ENCODE data around the gene KCTD13. TPM values are rescaled to one million over a fixed set of nuclear protein-coding genes. Genes with fewer than 3 reads are reported as not detected.

The KCTD13 gene
- total RNA-seq, 4 donors from 2014 or later, result 14.4 to 25.7 (median 18.8) TPM

- Histone ChIP-seq H3K27me3 (peaks cover 0 to 2% (median 0%) of the 10 kb centered on the region in 4 donors), H3K27ac (replicated peaks in 1 of 4) (no peak overlapping the region), H3K36me3 (peaks cover 0 to 8% (median 5%) of the 10 kb centered on the region in 4 donors), H3K9me3 (no peaks in the 10 kb centered on the region), H3K4me1 (no peaks in the 10 kb centered on the region), H3K4me3 (no peak overlapping the region)
- intact Hi-C loops (cut with DNase I), result no loop called here
- 84% methylated on average over 13 of the region's 23 CpGs for WGBS
- TF ChIP-seq CTCF (IDR thresholded peaks at IDR 0.05), result no peak
- no peak for TF ChIP-seq POLR2AphosphoS5 (IDR thresholded peaks at IDR 0.05)
- no peak for TF ChIP-seq EP300 (IDR thresholded peaks at IDR 0.05)
- no peak for TF ChIP-seq POLR2A (IDR thresholded peaks at IDR 0.05; ENCODE audit: low read depth)
- no peak for DNase-seq (ENCODE audit: extremely low spot score)
These were observed 19.3 kb downstream of the KCTD13 start for GRCh38 chr16:29906520-29907244.

GRCh38 chr16:29905668-29906067, 20.4 kb downstream of the KCTD13 start:
- TF ChIP-seq EP300 (IDR thresholded peaks at IDR 0.05) (no peak), POLR2AphosphoS5 (IDR thresholded peaks at IDR 0.05) (no peak), POLR2A (IDR thresholded peaks at IDR 0.05; ENCODE audit: low read depth) (no peak)
- intact Hi-C loops (cut with DNase I), result no loop called here
- Histone ChIP-seq H3K36me3 (peaks cover 0 to 8% (median 3%) of the 10 kb centered on the region in 4 donors), H3K27me3 (peaks cover 0 to 12% (median 0%) of the 10 kb centered on the region in 4 donors), H3K4me3 (no peak overlapping the region), H3K27ac (replicated peaks in 1 of 4) (no peak overlapping the region), H3K9me3 (no peaks in the 10 kb centered on the region), H3K4me1 (peaks cover under 1 to 6% (median 2%) of the 10 kb centered on the region in 4 donors)
- no peak for DNase-seq (ENCODE audit: extremely low spot score)
- 80% methylated on average over 13 of the region's 13 CpGs for WGBS

- intact Hi-C loops (cut with DNase I), result no loop called here
- 84% methylated on average over 7 of the region's 7 CpGs for WGBS
- no peak for DNase-seq (ENCODE audit: extremely low spot score)
- Histone ChIP-seq H3K4me3 (no peak overlapping the region), H3K27me3 (peaks cover 0 to 14% (median 0%) of the 10 kb centered on the region in 4 donors), H3K36me3 (peaks cover 0 to 8% (median 3%) of the 10 kb centered on the region in 4 donors), H3K9me3 (no peaks in the 10 kb centered on the region), H3K27ac (replicated peaks in 1 of 4) (no peak overlapping the region), H3K4me1 (peaks cover 6 to 13% (median 10%) of the 10 kb centered on the region in 4 donors)
- TF ChIP-seq CTCF (IDR thresholded peaks at IDR 0.05) (no peak), EP300 (IDR thresholded peaks at IDR 0.05) (no peak)
These were observed 21.1 kb downstream of the KCTD13 start for GRCh38 chr16:29904947-29905346.

- Histone ChIP-seq H3K4me1 (peaks cover 6 to 27% (median 18%) of the 10 kb centered on the region in 4 donors), H3K27ac (replicated peaks in 1 of 4) (no peak overlapping the region), H3K4me3 (no peak overlapping the region), H3K36me3 (peaks cover 0 to 8% (median 3%) of the 10 kb centered on the region in 4 donors), H3K9me3 (no peaks in the 10 kb centered on the region), H3K27me3 (peaks cover 0 to 27% (median 6%) of the 10 kb centered on the region in 4 donors)
- WGBS, result 68% methylated on average over 4 of the region's 4 CpGs
- no peak for TF ChIP-seq EP300 (IDR thresholded peaks at IDR 0.05)
- TF ChIP-seq POLR2AphosphoS5 (IDR thresholded peaks at IDR 0.05), result no peak
- TF ChIP-seq POLR2A (IDR thresholded peaks at IDR 0.05; ENCODE audit: low read depth), result no peak
- no peak for TF ChIP-seq CTCF (IDR thresholded peaks at IDR 0.05)
- intact Hi-C loops (cut with DNase I), result no loop called here
- no peak for DNase-seq (ENCODE audit: extremely low spot score)
These were observed 22.4 kb downstream of the KCTD13 start for GRCh38 chr16:29903590-29903989.

GRCh38 chr16:29901607-29901945, 24.4 kb downstream of the KCTD13 start:
- H3K4me3 ChIP-seq, result no peak overlapping the region
- peaks cover 6 to 27% (median 18%) of the 10 kb centered on the region in 4 donors for H3K4me1 ChIP-seq
- no peak overlapping the region for H3K27ac ChIP-seq (replicated peaks in 1 of 4)
- intact Hi-C loops (cut with DNase I), result no loop called here
- WGBS, result 89% methylated on average over 10 of the region's 19 CpGs
- H3K27me3 ChIP-seq, result peaks cover 0 to 47% (median 22%) of the 10 kb centered on the region in 4 donors
- DNase-seq (ENCODE audit: extremely low spot score), result no peak
- no peaks in the 10 kb centered on the region for H3K9me3 ChIP-seq
- no peak for TF ChIP-seq POLR2A (IDR thresholded peaks at IDR 0.05; ENCODE audit: low read depth)
- no peak for TF ChIP-seq EP300 (IDR thresholded peaks at IDR 0.05)
- no peak for TF ChIP-seq CTCF (IDR thresholded peaks at IDR 0.05)
- no peak for TF ChIP-seq POLR2AphosphoS5 (IDR thresholded peaks at IDR 0.05)
- H3K36me3 ChIP-seq, result peaks cover 0 to 1% (median under 1%) of the 10 kb centered on the region in 4 donors
